LNCAP (cell line): ENCODE results near the gene OOEP.

Experiments
- TF ChIP-seq, protein P1 (sequence below): fragments of 450-650 bp; IDR thresholded peaks from 2 replicates; pipeline ENCODE4 v1.5.1; 2017; ENCODE audit warnings: mild to moderate bottlenecking

OOEP gene

GRCh38 chr6:73393278-73393677 lies 23.6 kb upstream of the OOEP start:
- TF ChIP-seq, protein P1, sequence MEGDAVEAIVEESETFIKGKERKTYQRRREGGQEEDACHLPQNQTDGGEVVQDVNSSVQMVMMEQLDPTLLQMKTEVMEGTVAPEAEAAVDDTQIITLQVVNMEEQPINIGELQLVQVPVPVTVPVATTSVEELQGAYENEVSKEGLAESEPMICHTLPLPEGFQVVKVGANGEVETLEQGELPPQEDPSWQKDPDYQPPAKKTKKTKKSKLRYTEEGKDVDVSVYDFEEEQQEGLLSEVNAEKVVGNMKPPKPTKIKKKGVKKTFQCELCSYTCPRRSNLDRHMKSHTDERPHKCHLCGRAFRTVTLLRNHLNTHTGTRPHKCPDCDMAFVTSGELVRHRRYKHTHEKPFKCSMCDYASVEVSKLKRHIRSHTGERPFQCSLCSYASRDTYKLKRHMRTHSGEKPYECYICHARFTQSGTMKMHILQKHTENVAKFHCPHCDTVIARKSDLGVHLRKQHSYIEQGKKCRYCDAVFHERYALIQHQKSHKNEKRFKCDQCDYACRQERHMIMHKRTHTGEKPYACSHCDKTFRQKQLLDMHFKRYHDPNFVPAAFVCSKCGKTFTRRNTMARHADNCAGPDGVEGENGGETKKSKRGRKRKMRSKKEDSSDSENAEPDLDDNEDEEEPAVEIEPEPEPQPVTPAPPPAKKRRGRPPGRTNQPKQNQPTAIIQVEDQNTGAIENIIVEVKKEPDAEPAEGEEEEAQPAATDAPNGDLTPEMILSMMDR, result no peak

GRCh38 chr6:73391675-73392074 lies 22.0 kb upstream of the OOEP start:
- TF ChIP-seq, protein P1, result no peak

GRCh38 chr6:73389854-73390253 lies 20.2 kb upstream of the OOEP start:
- TF ChIP-seq, protein P1, result no peak

DNA sequence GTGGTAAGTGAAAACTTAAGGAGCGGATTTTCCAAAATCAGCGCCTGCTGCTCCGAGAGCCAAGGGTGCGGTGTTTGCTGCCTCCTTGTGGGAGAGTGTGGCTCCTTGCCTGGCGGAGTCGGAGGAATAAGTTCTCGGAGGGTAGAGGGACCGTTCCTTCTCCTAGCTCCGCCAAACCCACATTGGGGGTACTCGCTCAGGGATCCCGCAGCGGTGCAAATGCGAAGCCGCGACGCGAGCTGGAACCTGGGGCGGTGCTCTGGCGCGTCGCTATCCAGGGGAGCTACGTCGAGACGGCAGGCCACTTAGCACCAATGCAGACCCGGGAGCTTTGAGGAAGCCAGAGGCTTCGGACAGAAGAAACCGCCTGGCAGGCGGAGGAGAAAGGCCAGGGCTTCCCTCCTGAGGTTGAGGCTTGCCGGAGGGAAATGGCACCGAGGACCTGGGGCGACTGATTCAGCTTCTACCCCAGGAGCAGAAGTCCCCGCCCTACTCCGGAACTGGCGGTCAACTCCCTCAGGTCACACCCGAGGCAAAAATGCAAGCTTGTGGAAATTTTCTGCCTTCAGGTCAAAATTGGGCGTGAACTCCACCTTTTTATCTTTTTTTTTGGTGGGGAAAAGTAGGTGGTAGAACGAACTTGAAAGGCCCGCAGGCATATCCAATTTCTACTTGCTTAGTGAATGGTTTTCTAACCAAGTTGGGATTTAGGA lies 19.3 kb upstream of the OOEP start:
- TF ChIP-seq, protein P1, result peak; percentile 32; the same call in 1 of the 2 replicates

GRCh38 chr6:73388433-73388799 lies 18.7 kb upstream of the OOEP start:
- TF ChIP-seq, protein P1, result no peak

GRCh38 chr6:73382462-73383113 lies 12.9 kb upstream of the OOEP start:
- TF ChIP-seq, protein P1, result no peak

GRCh38 chr6:73377225-73377624 lies 7.5 kb upstream of the OOEP start:
- TF ChIP-seq, protein P1, result no peak
